ENCODE measurements around the gene IFTAP.
"Not testable (repeated sequence)": the region's sequence is repeated elsewhere in the genome, so short reads cannot be mapped to it uniquely, and the experiment has no call there.

IFTAP gene

DNA sequence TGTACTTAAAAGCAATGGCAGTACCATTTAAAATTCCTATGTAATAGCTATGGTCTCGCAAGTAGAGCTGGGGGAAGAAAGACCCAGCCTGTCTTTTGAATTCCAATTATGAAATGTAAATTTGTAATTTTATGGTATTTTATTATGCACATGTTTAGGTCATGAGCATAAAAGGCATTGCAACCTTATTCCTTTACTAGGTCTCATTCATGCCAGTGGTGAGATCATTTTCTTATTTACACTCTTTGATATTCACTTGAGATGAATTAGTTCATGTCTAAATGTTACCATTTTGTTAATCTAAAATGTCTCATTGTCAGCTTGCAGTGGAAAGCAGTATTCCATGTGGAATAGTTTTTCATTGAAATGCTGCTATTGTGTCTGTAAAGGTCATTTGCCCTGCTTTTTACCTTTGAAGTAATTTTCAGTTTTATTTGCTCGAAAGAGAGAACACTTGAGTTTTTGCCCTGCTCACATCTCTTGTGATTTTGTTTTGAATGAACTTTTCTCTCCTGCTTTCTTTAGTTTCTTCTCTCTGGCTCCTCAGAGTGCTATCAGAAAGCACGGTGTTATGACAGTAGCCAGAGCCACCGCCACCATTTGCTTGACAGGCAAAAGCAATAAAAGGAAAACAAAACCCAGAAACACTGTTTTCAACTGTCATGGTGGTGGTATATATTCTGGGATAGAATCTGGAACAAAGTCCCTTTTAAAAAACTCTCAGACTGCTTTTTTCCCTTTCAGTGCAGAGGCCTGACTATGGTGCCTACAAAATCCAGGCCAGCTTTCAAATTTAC is 41.0 kb downstream of the IFTAP start:
- no peak for TF ChIP-seq GATA1 (IDR thresholded peaks at IDR 0.05; ENCODE audit: low read depth, low read length)
- no peak for TF ChIP-seq POLR2A (IDR thresholded peaks at IDR 0.05; ENCODE audit: low read length)
- DNase-seq = no peak

DNA sequence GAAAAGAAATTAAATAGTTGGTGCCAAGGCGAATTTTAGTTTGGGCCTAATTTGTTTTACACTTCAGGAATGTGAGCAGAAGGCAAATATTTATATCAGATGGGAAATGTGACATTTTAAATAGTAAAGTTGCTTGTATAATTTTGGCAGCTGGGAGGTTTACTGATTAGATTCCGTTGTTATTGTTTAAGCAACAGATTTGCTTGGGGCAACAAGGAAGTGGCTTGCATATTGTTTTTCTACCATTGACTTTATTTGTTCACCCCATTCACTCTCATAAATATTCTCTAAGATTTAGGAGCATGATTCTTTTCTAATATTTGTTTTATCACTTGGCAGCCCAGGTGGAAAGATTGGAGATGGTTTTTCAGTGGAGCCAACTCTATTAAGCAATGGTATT is 44.3 kb downstream of the IFTAP start:
- no peak for TF ChIP-seq POLR2A (IDR thresholded peaks at IDR 0.05; ENCODE audit: low read length)
- no peak for TF ChIP-seq GATA1 (IDR thresholded peaks at IDR 0.05; ENCODE audit: low read depth, low read length)
- DNase-seq = no peak

DNA sequence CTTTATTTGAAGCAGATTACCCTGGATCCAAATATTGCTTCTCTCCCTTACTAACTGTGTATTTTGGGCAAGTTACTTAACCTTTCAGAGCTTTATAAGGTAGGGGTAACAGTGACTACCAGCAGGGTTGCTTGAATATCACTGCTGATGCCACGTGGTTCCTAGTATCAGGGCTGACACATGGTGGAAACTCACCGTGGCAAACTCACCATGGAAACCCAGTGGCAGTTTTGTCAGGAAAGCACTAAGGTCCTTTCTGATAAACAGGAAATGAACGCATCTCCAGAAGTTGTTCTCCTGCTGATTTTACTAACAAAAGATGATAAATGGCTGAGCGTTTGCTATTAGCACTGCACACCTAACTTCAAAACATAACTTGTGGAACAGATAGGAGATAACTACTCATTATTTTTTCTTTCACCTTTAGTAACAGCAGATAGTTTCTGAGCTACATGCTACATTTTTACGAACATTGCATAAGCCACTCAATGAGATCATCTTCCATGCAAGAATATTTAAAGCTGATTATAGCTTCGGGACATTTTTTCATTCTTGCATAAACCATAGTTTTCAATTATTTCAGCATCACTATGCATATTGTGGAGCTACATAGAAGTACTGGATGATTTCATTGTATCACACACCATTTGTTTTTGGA is 63.4 kb downstream of the IFTAP start:
- no peak for TF ChIP-seq GATA1 (IDR thresholded peaks at IDR 0.05; ENCODE audit: low read depth, low read length)
- TF ChIP-seq POLR2A (IDR thresholded peaks at IDR 0.05; ENCODE audit: low read length) = no peak
- DNase-seq = no peak

DNA sequence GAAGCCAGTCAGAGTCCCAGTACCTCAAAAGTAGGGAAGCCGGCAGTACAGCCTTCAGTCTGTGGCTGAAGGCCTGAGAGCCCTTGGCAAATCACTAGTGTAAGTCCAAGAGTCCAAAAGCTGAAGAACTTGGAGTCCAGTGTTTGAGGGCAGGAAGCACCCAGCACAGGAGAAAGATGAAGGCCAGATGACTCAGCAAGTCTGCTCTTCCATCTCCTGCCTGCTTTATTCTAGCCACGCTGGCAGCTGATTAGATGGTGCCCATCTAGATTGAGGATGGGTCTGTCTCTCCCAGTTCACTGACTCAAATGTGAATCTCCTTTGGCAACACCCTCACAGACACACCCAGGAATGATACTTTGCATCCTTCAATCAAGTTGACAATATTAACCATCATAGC is 67.1 kb downstream of the IFTAP start:
- DNase-seq = peak in 1 of 2 experiments; percentile 9

DNA sequence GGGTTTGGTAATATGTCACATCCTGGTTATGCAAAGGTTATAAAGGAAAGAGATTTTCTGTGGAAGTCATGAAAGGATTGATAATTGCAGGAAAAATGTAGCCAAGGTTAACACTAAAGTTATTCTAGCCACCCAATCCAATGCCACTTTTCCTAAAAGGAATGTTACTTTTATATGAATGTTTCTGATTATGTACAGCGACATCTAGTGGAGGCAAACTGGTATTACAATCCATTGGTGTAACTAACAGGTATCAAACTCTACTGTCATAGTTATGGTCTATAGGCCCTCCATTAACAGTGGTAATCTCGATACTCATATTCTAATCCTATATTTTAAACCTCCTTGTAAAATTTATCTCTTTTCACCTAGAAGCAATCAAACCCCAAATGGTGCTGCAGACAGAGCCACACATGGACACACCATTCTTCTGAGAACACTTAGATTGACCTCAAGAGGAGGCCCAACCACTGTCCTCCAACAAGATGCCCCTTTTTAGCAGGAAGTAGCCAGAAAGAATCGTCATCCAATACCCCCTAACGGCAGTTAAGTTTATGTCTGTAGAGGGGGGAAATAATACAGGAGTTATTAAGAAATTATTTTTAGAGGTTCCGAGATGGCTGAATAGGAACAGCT is 78.6 kb downstream of the IFTAP start:
- DNase-seq = peak; percentile 34 to 60
- no peak for TF ChIP-seq POLR2A (IDR thresholded peaks at IDR 0.05; ENCODE audit: low read length)
- TF ChIP-seq GATA1 (IDR thresholded peaks at IDR 0.05; ENCODE audit: low read depth, low read length) = no peak

DNA sequence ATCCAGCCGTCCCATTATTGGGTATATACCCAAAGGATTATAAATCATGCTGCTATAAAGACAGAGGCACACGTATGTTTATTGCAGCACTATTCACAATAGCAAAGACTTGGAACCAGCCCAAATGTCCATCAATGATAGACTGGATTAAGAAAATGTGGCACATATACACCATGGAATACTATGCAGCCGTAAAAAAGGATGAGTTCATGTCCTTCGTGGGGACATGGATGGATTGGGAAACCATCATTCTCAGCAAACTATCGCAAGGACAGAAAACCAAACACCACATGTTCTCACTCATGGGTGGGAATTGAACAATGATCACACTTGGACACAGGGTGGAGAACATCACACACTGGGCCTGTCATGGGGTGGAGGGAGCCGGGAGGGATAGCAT is 85.2 kb downstream of the IFTAP start:
- DNase-seq = not testable (repeated sequence)

DNA sequence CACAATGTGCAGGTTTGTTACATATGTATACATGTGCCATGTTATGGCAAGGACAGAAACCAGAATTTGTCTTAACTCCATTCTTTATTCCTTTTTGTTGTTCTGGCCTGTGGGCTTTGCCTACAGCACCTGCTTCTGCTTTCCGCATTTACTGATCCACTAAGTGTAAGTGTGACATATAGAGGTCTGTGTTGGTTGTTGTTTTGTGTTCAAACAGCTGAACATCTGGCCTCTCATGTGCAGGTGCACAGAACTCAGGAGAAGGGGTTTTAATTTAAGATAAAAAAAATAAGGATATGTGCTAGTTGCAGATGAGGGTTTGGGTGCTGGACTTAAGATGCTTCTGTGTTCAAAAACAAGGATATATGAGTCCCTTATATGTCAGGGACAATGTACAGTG is 89.5 kb downstream of the IFTAP start:
- DNase-seq = no peak
- TF ChIP-seq GATA1 (IDR thresholded peaks at IDR 0.05; ENCODE audit: low read depth, low read length) = no peak
- TF ChIP-seq POLR2A (IDR thresholded peaks at IDR 0.05; ENCODE audit: low read length) = no peak

DNA sequence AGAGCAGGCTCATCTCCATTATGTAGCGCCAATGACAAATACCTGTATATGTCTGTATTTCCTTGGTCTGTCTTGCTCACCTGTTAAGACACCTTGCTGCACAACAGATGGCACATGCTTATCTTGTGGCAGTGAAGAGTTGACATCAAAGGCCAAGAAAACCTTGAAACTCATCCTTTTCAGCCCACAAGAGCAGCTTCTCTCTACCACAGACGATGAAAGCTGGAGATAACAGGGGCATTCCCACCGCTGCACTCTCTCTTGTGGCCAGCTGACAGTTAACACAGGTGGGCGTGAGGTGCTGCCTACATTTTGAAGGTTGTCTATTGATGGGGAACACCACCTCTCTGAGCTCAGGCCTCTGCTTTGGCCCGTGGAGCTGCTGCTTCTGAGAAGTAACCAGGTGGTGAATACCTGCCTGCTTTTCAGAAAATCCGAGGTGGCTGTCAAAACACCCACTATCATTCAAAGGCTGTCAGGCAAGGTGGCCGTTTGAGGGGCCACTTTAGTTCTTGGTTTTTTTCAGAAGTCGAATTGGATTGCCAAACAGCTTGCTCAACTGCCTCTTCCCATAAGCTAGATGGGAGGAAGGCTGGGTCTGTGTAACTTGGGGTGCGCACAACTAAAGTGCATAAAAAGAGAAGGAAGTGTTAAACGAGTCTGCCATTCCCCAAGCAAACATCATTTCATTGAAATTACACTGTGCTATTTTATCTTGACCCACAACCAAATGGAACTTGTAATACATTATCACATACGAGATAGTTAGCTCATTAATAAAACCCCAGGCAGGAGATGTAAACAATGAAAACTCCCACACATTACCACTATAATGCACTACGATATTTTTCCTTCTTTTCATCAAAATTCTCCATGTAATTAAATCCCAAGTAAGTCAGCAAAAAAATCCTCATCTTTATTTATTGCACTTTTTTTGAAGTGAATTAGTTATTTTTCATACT is 90.8 kb downstream of the IFTAP start:
- DNase-seq = no peak
- TF ChIP-seq GATA1 (IDR thresholded peaks at IDR 0.05; ENCODE audit: low read depth, low read length) = no peak
- no peak for TF ChIP-seq POLR2A (IDR thresholded peaks at IDR 0.05; ENCODE audit: low read length)

DNA sequence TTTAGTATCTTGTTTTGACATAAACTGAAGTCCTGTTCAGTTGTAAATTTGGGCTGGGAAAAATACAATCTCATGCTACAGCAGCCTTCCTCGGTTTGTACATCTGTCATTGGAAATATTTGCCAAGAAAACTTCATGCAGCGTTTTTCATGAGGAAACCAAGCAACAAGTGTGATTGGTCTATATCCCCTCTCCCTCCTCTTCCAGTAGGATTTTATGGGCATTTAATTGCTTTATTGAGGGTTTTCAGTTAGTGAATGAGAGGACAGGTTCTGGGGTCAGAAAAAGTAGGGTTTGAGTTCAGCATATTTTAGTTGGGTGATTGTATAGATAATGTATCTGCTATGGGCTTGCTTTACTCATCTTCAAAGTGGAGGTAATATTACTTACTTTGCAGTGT is 93.8 kb downstream of the IFTAP start:
- no peak for TF ChIP-seq POLR2A (IDR thresholded peaks at IDR 0.05; ENCODE audit: low read length)
- no peak for DNase-seq

DNA sequence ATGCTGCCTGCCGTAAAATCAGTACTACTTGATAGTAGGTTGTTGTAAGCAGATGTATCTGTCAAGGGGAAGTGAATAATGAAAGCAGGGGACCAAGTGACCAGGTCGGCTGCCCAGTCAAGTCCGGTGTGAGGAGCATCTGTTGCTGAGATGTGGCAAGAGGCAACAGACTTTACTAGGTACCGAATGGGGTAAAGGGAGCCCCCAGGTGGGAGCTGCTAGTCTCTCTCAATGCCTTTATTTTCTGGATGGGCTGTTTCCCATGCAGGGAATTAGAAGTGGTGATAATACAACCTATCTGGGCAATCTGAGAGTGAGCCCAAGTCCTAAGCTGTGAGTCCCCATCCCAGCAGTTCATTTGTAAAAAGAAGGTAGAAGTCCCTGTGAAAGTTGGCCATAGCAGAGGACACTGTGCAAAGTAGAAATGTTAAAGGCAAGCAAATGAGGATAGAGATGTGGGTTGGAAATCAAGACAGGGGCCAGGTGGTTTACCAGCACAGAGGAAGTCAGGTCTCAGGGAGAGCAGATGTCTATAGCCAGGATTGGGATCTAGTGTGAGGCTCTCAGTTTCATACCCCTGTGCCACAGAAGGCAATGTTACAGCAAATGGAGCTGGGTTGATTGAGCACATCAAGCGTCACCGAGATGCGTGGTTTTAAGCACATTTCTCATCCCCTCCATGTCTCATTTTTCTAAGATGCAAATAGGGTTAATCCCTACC is 94.4 kb downstream of the IFTAP start:
- no peak for DNase-seq
- TF ChIP-seq GATA1 (IDR thresholded peaks at IDR 0.05; ENCODE audit: low read depth, low read length) (no peak), POLR2A (IDR thresholded peaks at IDR 0.05; ENCODE audit: low read length) (no peak)

DNA sequence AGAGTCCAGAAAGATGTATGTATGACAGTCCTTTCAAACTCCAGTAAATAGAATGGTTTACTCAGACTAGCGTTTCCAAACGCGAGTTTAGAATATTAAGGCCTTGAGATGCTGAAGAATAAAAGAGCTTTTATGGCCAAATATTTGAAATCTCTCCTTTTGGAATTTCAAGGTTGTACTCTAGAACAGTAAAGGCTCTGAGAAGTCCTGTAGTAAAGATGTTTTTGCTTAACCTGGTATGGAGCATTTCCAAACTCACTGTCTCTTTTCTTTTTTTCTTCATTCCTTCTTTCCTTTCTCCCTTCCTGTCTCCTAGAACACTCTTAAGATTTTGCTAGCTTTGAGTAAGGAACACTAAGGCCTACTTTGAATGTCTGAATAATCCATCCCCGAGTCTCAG is 95.1 kb downstream of the IFTAP start:
- TF ChIP-seq GATA1 (IDR thresholded peaks at IDR 0.05; ENCODE audit: low read depth, low read length) = no peak
- DNase-seq = no peak

DNA sequence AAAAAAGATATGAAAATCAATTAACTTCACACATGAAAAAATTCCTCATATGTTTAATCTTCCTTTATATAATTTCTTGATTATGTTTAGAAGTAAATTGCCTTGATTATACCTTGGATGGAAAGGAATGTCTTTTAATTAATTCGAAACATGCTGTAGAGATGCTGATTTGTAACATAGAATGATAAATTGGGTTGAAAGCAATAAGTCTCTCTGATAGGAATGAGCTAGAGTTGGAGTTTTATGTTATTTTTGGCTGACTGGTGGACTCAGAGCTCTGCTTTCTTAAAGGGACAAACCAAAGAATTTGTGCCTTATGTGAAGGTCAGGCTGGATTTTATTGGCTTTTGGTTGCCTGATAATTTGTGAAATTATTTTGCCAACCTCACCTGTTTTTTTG is 98.4 kb downstream of the IFTAP start:
- TF ChIP-seq POLR2A (IDR thresholded peaks at IDR 0.05; ENCODE audit: low read length) (no peak), GATA1 (IDR thresholded peaks at IDR 0.05; ENCODE audit: low read depth, low read length) (no peak)
- no peak for DNase-seq

DNA sequence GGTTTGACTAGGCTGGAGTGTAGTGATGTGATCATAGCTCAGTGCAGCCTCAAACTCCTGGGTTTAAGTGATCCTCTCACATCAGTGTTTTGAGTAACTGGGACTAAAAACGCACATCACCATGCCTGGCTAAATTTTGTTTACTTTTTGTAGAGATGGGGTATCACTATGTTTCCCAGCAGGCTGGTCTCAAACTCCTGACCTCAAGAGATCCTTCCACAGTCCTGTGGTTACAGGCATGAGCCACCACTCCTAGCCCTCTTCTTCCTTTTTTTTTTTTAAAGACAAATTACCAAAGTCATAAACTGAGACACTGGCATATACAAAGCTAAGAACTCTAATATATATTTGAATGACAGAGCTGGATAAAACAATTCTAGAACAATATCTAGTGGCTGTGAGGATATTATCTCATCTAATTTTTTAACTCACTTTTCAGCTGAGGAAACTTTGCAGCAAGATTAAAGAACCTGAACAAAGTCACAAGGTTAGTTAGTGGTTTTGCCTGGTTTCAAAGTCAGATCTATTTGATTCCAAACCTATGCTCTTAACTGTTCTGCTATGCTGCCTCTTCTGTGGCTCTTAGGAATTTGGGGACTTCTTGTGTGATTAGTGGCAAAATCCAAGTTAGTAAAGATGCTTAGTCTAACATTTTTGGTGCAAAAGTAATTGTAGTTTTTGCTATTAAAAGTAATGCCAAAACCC is 99.0 kb downstream of the IFTAP start:
- TF ChIP-seq GATA1 (IDR thresholded peaks at IDR 0.05; ENCODE audit: low read depth, low read length) (no peak), POLR2A (IDR thresholded peaks at IDR 0.05; ENCODE audit: low read length) (no peak)
- DNase-seq = no peak

Data from erythroblast (primary cell).